Endothelial cell of umbilical vein (primary cell): ENCODE measurements around the gene CYTH2. TPM values are rescaled to one million over a fixed set of nuclear protein-coding genes. Genes with fewer than 3 reads are reported as not detected.

Source experiments
- BruUV-seq: library from RNA; stranded (reverse); fragments of 400-500 nt; replicated peaks from 2 replicates; lab custom pipeline; 2021; lab: Mats Ljungman, UMichigan
- CTCF ChIA-PET: fragments of 300-600, 350-600 bp; sonication (Branson Sonifier 250); formaldehyde crosslinking; loops from one replicate; lab custom pipeline; 2021; ENCODE audit warnings: antibody characterized with exemption, inconsistent platforms; lab: Charles Lee
- POLR2A ChIA-PET: fragments of 300-600, 350-600 bp; sonication (Branson Sonifier 250); formaldehyde crosslinking; loops from one replicate; lab custom pipeline; 2021; ENCODE audit warnings: antibody characterized with exemption, inconsistent platforms; lab: Charles Lee
- DNase-seq: peaks from one replicate; pipeline ENCODE4 v3.0.0-alpha.2; 2011; ENCODE audit warnings: low read depth, low spot score
- FAIRE-seq: peaks from 2 replicates; lab custom pipeline; 2011; peaks lifted over from hg19 to GRCh38; lab: Jason Lieb, UNC
- H2AFZ ChIP-seq: 2 replicates; pipeline ENCODE4 v1.6.0; 2012; ENCODE audit warnings: low read depth, low read length, control low read depth, inconsistent platforms
- H3K27ac ChIP-seq: 2 replicates; pipeline ENCODE4 v1.5.1; 2011; ENCODE audit warnings: low read depth, mild to moderate bottlenecking, control low read depth, low read length, moderate library complexity; ENCODE audit not compliant: insufficient read depth
- H3K27me3 ChIP-seq, 2 experiments: 2 replicates each; pipeline versions ENCODE4 v1.6.0 to v1.6.1; 2011; ENCODE audit warnings: low read length in 2 of 2, mixed read lengths in 1 of 2; ENCODE audit not compliant: control insufficient read depth in 2 of 2, insufficient read depth in 2 of 2
- H3K36me3 ChIP-seq, 2 experiments: 2 replicates in 1 of 2; 3 replicates in 1 of 2; pipeline ENCODE4 v1.5.1; 2011; ENCODE audit warnings: low read length in 2 of 2, mild to moderate bottlenecking in 1 of 2, moderate library complexity in 1 of 2; ENCODE audit not compliant: control insufficient read depth in 2 of 2, insufficient read depth in 2 of 2; ENCODE audit errors: extremely low read depth in 1 of 2
- H3K4me1 ChIP-seq: 3 replicates; pipeline ENCODE4 v1.5.1; 2011; ENCODE audit warnings: mild to moderate bottlenecking, low read length; ENCODE audit not compliant: control insufficient read depth, insufficient read depth; ENCODE audit errors: extremely low read depth
- H3K4me2 ChIP-seq: 2 replicates; pipeline ENCODE4 v1.6.1; 2011; ENCODE audit warnings: low read length, control low read depth, mixed read lengths; ENCODE audit not compliant: insufficient read depth
- H3K4me3 ChIP-seq, 3 experiments: fragments of 200-600 bp in 1 of 3; sonication (generic), shearing (Covaris generic) in 1 of 3; replicated peaks in 1 of 3; 2 replicates each; pipeline ENCODE4 v1.5.1; 2011 to 2016; ENCODE audit warnings: control low read depth in 3 of 3, low read length in 3 of 3, mild to moderate bottlenecking in 2 of 3, inconsistent platforms in 1 of 3, low read depth in 1 of 3, moderate library complexity in 1 of 3; ENCODE audit not compliant: insufficient read depth in 1 of 3
- H3K79me2 ChIP-seq: 2 replicates; pipeline ENCODE4 v1.6.0; 2012; ENCODE audit warnings: low read length, inconsistent platforms; ENCODE audit not compliant: control insufficient read depth, insufficient read depth
- H3K9ac ChIP-seq: replicated peaks from 2 replicates; pipeline ENCODE3; 2011; ENCODE audit warnings: low read length, control low read depth; ENCODE audit not compliant: insufficient read depth; ENCODE audit errors: extremely low read depth
- H3K9me1 ChIP-seq: replicated peaks from 3 replicates; pipeline ENCODE4 v1.6.0; 2011; ENCODE audit warnings: mild to moderate bottlenecking, low read length; ENCODE audit not compliant: control insufficient read depth, insufficient read depth; ENCODE audit errors: extremely low read depth
- H3K9me3 ChIP-seq: replicated peaks from 2 replicates; pipeline ENCODE4 v1.5.1; 2012; ENCODE audit warnings: low read length, inconsistent platforms; ENCODE audit not compliant: control insufficient read depth, insufficient read depth
- H4K20me1 ChIP-seq: replicated peaks from 2 replicates; pipeline ENCODE3; 2011; ENCODE audit warnings: mild to moderate bottlenecking, low read length; ENCODE audit not compliant: control insufficient read depth, insufficient read depth; ENCODE audit errors: extremely low read depth
- CTCF ChIP-seq, 2 donors: IDR thresholded peaks; 1 replicate in 1 of 2; 2 replicates in 1 of 2; pipeline ENCODE4 v1.5.1; 2011; ENCODE audit warnings: low read length in 2 of 2, mild to moderate bottlenecking in 2 of 2, moderate library complexity in 2 of 2, control low read depth in 1 of 2, inconsistent platforms in 1 of 2, low read depth in 1 of 2; ENCODE audit not compliant: insufficient read depth in 1 of 2; ENCODE audit errors: extremely low read depth in 1 of 2
- GATA2 ChIP-seq: IDR thresholded peaks from 2 replicates; pipeline ENCODE4 v1.7.0; 2011; ENCODE audit warnings: low read depth, mild to moderate bottlenecking, moderate library complexity, mixed read lengths, low read length; ENCODE audit not compliant: insufficient read length, insufficient read depth
- JUN ChIP-seq: IDR thresholded peaks from 2 replicates; pipeline ENCODE4 v1.6.1; 2011; ENCODE audit warnings: borderline replicate concordance, low read depth; ENCODE audit not compliant: insufficient read length, insufficient read depth
- MYC ChIP-seq: IDR thresholded peaks from one replicate; pipeline ENCODE4 v1.6.1; 2011; ENCODE audit warnings: mild to moderate bottlenecking, low read depth, low read length
- POLR2A ChIP-seq: IDR thresholded peaks from 2 replicates; pipeline ENCODE4 v1.6.1; 2012; ENCODE audit warnings: low read depth, mild to moderate bottlenecking, control low read depth, low read length
- dilution Hi-C: fragments of 300-500 bp; cut with MboI; formaldehyde crosslinking; loops from one replicate; pipeline ENCODE4 v1.15.0; 2019; ENCODE audit warnings: low sequenced_read_pairs; ENCODE audit not compliant: extremely low pct_ligation_motif_present
- intact Hi-C: fragments of 100-400 bp; cut with micrococcal nuclease; formaldehyde crosslinking; loops from one replicate; pipeline ENCODE4 v1.10.0; 2022
- polyA plus RNA-seq, 4 experiments: library from polyadenylated mRNA; depleted of rRNA in 3 of 4; stranded (reverse) in 3 of 4; unstranded in 1 of 4; fragments of >200 nt; gene quantifications; 2 replicates each; pipeline versions ENCODE4 v1.2.1 to v1.2.3, GENCODE V29; 2011 to 2012; ENCODE audit warnings: missing spikeins in 1 of 4
- total RNA-seq: library from RNA; stranded (reverse); gene quantifications from 2 replicates; pipeline ENCODE4 v1.2.3, GENCODE V29; 2021

CYTH2 gene
- total and polyA plus RNA-seq, 2 donors (not counting 3 experiments of a cell fraction or from before 2014, with no cell fraction given) = 98.4 to 119 TPM

- dilution Hi-C loops (no loop called here), intact Hi-C loops (no loop called here)
- Histone ChIP-seq H3K9me1 (no peaks in the 10 kb centered on the region), H3K27me3 (no peaks in the 10 kb centered on the region), H3K4me3 (no peak overlapping the region), H4K20me1 (no peaks in the 10 kb centered on the region), H3K9me3 (no peaks in the 10 kb centered on the region), H3K9ac (no peak overlapping the region), H3K27ac (no peak overlapping the region), H3K36me3 (peaks cover 4 to 43% of the 10 kb centered on the region in 2 experiments), H3K4me2 (no peak overlapping the region), H3K4me1 (peaks cover 2% of the 10 kb centered on the region), H3K79me2 (peaks cover 8% of the 10 kb centered on the region), H2AFZ (no peak overlapping the region)
- FAIRE-seq (no peak), DNase-seq (no peak)
- CTCF ChIA-PET = interaction anchor here (1.0 to 1.4 kb wide), 4 partner anchors 60 to 137 kb away, joined by 3 to 5 read pairs (median 3); partner anchors contain the start of gene KDELR1
- TF ChIP-seq POLR2A (no peak), JUN (no peak), CTCF (IDR thresholded peaks at IDR 0.05; ENCODE audit: extremely low read depth in 1 of 2, insufficient read depth in 1 of 2, low read depth in 1 of 2, low read length in 2 of 2) (no peak), MYC (no peak), GATA2 (no peak)
- POLR2A ChIA-PET = no interaction called here
- no TSS peak for BruUV-seq
These were observed 17.5 kb upstream of the CYTH2 start for GRCh38 chr19:48451624-48452023.
